Fibroblast of pulmonary artery (primary cell): ENCODE results near the gene MACROD2.
"Not testable (repeated sequence)": the region's sequence is repeated elsewhere in the genome, so short reads cannot be mapped to it uniquely, and the experiment has no call there.

Experiments
- DNase-seq: peaks from one replicate; pipeline ENCODE4 v3.0.0-alpha.2; 2010; ENCODE audit warnings: low read depth
- H3K4me3 ChIP-seq: replicated peaks from 2 replicates; pipeline ENCODE4 v1.5.1; 2011; ENCODE audit warnings: low read depth, mild to moderate bottlenecking, control low read depth, low read length, moderate library complexity
- CTCF ChIP-seq: IDR thresholded peaks from 2 replicates; pipeline ENCODE4 v1.5.1; 2011; ENCODE audit warnings: mild to moderate bottlenecking, control low read depth, low read length, inconsistent platforms; ENCODE audit errors: missing control alignments

The MACROD2 gene

GRCh38 chr20:15965165-15965564, 1969.8 kb downstream of the MACROD2 start:
- DNase-seq: no peak
- H3K4me3 ChIP-seq: no peak overlapping the region
- no peak for TF ChIP-seq CTCF

GRCh38 chr20:15967334-15967733, 1972.0 kb downstream of the MACROD2 start:
- no peak for DNase-seq
- no peak overlapping the region for H3K4me3 ChIP-seq
- no peak for TF ChIP-seq CTCF

GRCh38 chr20:15976047-15976736, 1980.9 kb downstream of the MACROD2 start:
- no peak for TF ChIP-seq CTCF
- H3K4me3 ChIP-seq: no peak overlapping the region
- no peak for DNase-seq

- no peak for TF ChIP-seq CTCF
- DNase-seq: no peak
- H3K4me3 ChIP-seq: no peak overlapping the region
Observed at GRCh38 chr20:15977026-15977425, 1981.7 kb downstream of the MACROD2 start.

- no peak for DNase-seq
- no peak overlapping the region for H3K4me3 ChIP-seq
- TF ChIP-seq CTCF: no peak
Observed at GRCh38 chr20:15977758-15978157, 1982.4 kb downstream of the MACROD2 start.

- DNase-seq, H3K4me3 ChIP-seq: not testable (repeated sequence)
Observed at GRCh38 chr20:15985494-15986368, 1990.4 kb downstream of the MACROD2 start.

GRCh38 chr20:15986690-15987089, 1991.4 kb downstream of the MACROD2 start:
- H3K4me3 ChIP-seq: no peak overlapping the region
- no peak for DNase-seq

More at GRCh38 chr20:15986690-15987089, 1991.4 kb downstream of the MACROD2 start:
- no peak for TF ChIP-seq CTCF
